Loucy (cell line): ENCODE measurements around the gene EXOC2.

Experiments
- H2AFZ ChIP-seq: fragments of 200-600 bp; sonication (generic); 2 replicates; pipeline ENCODE4 v1.6.0; 2016; ENCODE audit warnings: antibody characterized with exemption, mild to moderate bottlenecking, low read length, moderate library complexity
- H3F3A ChIP-seq: fragments of 200-600 bp; 2 replicates; pipeline ENCODE4 v1.6.0; 2016; ENCODE audit warnings: antibody characterized with exemption, low read depth, mild to moderate bottlenecking
- H3K27me3 ChIP-seq: fragments of 200-600 bp; sonication (generic); 2 replicates; pipeline ENCODE4 v1.6.1; 2014; ENCODE audit warnings: low read length, mild to moderate bottlenecking; ENCODE audit not compliant: insufficient read depth, poor library complexity, severe bottlenecking
- H3K36me3 ChIP-seq: fragments of 200-600 bp; sonication (generic); 2 replicates; pipeline ENCODE4 v1.6.1; 2016; ENCODE audit warnings: low read length; ENCODE audit not compliant: insufficient read depth
- H3K4me1 ChIP-seq: fragments of 200-600 bp; sonication (generic); 2 replicates; pipeline ENCODE4 v1.5.1; 2014; ENCODE audit warnings: low read length, mild to moderate bottlenecking; ENCODE audit not compliant: insufficient read depth, poor library complexity, severe bottlenecking
- H3K4me2 ChIP-seq: fragments of 200-600 bp; sonication (generic); 2 replicates; pipeline ENCODE4 v1.6.0; 2014; ENCODE audit warnings: antibody characterized with exemption, low read length, low read depth, mild to moderate bottlenecking; ENCODE audit not compliant: poor library complexity, severe bottlenecking
- H3K4me3 ChIP-seq: fragments of 200-600 bp; sonication (generic); 2 replicates; pipeline ENCODE4 v1.5.1; 2014; ENCODE audit warnings: low read length, mild to moderate bottlenecking, mixed read lengths; ENCODE audit not compliant: poor library complexity, severe bottlenecking
- H3K79me2 ChIP-seq: fragments of 200-600 bp; sonication (generic); 2 replicates; pipeline ENCODE4 v1.6.1; 2014; ENCODE audit warnings: low read length; ENCODE audit not compliant: insufficient read depth
- H3K9ac ChIP-seq: fragments of 200-600 bp; sonication (generic); 2 replicates; pipeline ENCODE4 v1.6.0; 2014; ENCODE audit warnings: mild to moderate bottlenecking, low read depth, low read length, moderate library complexity; ENCODE audit not compliant: poor library complexity, severe bottlenecking
- H3K9me2 ChIP-seq: fragments of 200-600 bp; sonication (generic); replicated peaks from 2 replicates; pipeline ENCODE4 v1.6.1; 2016; ENCODE audit warnings: low read depth, low read length, mixed read lengths
- H3K9me3 ChIP-seq: fragments of 200-600 bp; sonication (generic); 2 replicates; pipeline ENCODE4 v1.6.1; 2014; ENCODE audit warnings: mild to moderate bottlenecking, antibody characterized with exemption, low read length, low read depth; ENCODE audit not compliant: insufficient read depth
- H4K20me1 ChIP-seq: fragments of 200-600 bp; sonication (generic); 2 replicates; pipeline ENCODE4 v1.6.0; 2014; ENCODE audit warnings: antibody characterized with exemption, low read length, mild to moderate bottlenecking; ENCODE audit not compliant: insufficient read depth, poor library complexity, severe bottlenecking
- CTCF ChIP-seq: fragments of 200-600 bp; sonication (generic); conservative IDR thresholded peaks from 2 replicates; pipeline ENCODE4 v1.5.1; 2014; ENCODE audit warnings: mild to moderate bottlenecking, antibody characterized with exemption, low read length
- EZH2phosphoT487 ChIP-seq: fragments of 200-600 bp; IDR thresholded peaks from 2 replicates; pipeline ENCODE4 v1.6.1; 2018; ENCODE audit warnings: antibody characterized with exemption, mild to moderate bottlenecking, moderate library complexity, borderline replicate concordance

Gene EXOC2

GRCh38 chr6:455835-456234 lies 237.1 kb downstream of the EXOC2 start:
- Histone ChIP-seq H3K36me3 (no peaks in the 10 kb centered on the region), H3K9ac (no peak overlapping the region), H3K4me1 (peaks cover 2% of the 10 kb centered on the region), H3K4me3 (no peak overlapping the region), H3K27me3 (no peaks in the 10 kb centered on the region), H3F3A (no peaks in the 10 kb centered on the region), H3K9me2 (no peaks in the 10 kb centered on the region), H2AFZ (no peak overlapping the region), H4K20me1 (no peaks in the 10 kb centered on the region), H3K79me2 (no peaks in the 10 kb centered on the region), H3K4me2 (no peak overlapping the region), H3K9me3 (peaks cover 7% of the 10 kb centered on the region; the same call in 1 of the 2 replicates)
- TF ChIP-seq EZH2phosphoT487, result no peak
- TF ChIP-seq CTCF, result no peak

GRCh38 chr6:455006-455585 lies 237.8 kb downstream of the EXOC2 start:
- Histone ChIP-seq H3K79me2 (no peaks in the 10 kb centered on the region), H3K4me1 (no peaks in the 10 kb centered on the region), H3K9me2 (no peaks in the 10 kb centered on the region), H3K27me3 (no peaks in the 10 kb centered on the region), H3K9me3 (peaks cover 7% of the 10 kb centered on the region; the same call in 1 of the 2 replicates), H2AFZ (no peak overlapping the region), H3K36me3 (no peaks in the 10 kb centered on the region), H3K9ac (no peak overlapping the region), H3F3A (no peaks in the 10 kb centered on the region), H3K4me2 (no peak overlapping the region), H4K20me1 (no peaks in the 10 kb centered on the region), H3K4me3 (no peak overlapping the region)
- TF ChIP-seq CTCF (no peak), EZH2phosphoT487 (no peak)

- Histone ChIP-seq H3K79me2 (no peaks in the 10 kb centered on the region), H3K27me3 (no peaks in the 10 kb centered on the region), H4K20me1 (no peaks in the 10 kb centered on the region), H3K4me3 (no peak overlapping the region), H3K9ac (no peak overlapping the region), H3K4me2 (no peak overlapping the region), H3K9me2 (no peaks in the 10 kb centered on the region), H3K9me3 (peaks cover 7% of the 10 kb centered on the region; the same call in 1 of the 2 replicates), H3F3A (no peaks in the 10 kb centered on the region), H2AFZ (no peak overlapping the region), H3K36me3 (no peaks in the 10 kb centered on the region), H3K4me1 (no peaks in the 10 kb centered on the region)
- TF ChIP-seq EZH2phosphoT487 (no peak), CTCF (no peak)
Observed at GRCh38 chr6:454148-454991, 238.6 kb downstream of the EXOC2 start.
